ENCODE results near the gene CTNNA2.

DNA sequence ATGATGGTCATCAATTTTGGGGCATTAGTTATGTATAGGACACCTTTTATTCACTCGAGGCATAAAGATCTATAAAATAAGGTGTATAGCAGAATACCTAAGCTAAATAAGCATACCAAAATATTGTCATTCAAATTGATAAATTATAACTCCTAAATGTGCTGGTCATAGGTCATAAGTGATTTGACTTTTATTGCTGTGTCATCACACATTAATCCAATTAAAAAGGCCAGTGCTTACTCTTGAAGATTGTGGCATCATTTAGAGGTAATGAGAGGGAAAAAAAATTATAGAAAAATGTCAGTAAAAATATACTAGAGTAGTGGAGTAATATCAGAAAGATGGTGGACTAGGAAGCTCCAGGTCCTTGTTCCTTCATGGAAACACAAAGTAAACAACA, 1138.6 kb downstream of the CTNNA2 start:
- TF ChIP-seq FOXM1 (IDR thresholded peaks at IDR 0.05; ENCODE audit: low read depth) (no peak), FOXJ3 (CRISPR knock-in tag; IDR thresholded peaks at IDR 0.05) (no peak), RXRA (IDR thresholded peaks at IDR 0.05; ENCODE audit: borderline replicate concordance, low read depth) (no peak), TAF1 (IDR thresholded peaks at IDR 0.05; ENCODE audit: borderline replicate concordance, low read depth, low read length) (no peak)
- TF ChIP-seq, protein P1, sequence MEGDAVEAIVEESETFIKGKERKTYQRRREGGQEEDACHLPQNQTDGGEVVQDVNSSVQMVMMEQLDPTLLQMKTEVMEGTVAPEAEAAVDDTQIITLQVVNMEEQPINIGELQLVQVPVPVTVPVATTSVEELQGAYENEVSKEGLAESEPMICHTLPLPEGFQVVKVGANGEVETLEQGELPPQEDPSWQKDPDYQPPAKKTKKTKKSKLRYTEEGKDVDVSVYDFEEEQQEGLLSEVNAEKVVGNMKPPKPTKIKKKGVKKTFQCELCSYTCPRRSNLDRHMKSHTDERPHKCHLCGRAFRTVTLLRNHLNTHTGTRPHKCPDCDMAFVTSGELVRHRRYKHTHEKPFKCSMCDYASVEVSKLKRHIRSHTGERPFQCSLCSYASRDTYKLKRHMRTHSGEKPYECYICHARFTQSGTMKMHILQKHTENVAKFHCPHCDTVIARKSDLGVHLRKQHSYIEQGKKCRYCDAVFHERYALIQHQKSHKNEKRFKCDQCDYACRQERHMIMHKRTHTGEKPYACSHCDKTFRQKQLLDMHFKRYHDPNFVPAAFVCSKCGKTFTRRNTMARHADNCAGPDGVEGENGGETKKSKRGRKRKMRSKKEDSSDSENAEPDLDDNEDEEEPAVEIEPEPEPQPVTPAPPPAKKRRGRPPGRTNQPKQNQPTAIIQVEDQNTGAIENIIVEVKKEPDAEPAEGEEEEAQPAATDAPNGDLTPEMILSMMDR (IDR thresholded peaks at IDR 0.05) = no peak

Measured in SK-N-SH (cell line).